ENCODE results near the gene ARAP1.

Gene ARAP1

DNA sequence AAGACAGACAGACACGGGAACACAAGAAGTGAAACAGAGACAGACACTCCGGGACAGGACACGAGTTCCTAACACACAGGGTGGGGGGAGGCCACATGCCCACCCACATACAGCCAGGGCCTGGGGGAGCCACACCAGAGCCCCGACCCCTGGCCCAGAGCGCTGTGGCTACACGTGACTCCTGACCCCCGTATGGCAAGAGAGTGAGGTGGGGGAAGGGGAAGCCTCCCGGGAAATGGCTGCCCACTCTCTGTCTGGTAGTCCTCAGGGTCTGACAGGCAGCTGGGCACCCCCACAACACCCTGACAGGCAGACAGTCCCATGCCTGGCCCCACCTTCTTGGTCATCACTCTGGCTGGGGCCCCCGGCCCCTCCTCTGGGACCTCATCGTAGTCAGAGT lies 39.4 kb downstream of the ARAP1 start:
- Histone ChIP-seq H3K27ac (peak overlapping the region in 1 of 2 donors; percentile 62), H3K4me3 (no peak overlapping the region)
- TF ChIP-seq, protein P1, sequence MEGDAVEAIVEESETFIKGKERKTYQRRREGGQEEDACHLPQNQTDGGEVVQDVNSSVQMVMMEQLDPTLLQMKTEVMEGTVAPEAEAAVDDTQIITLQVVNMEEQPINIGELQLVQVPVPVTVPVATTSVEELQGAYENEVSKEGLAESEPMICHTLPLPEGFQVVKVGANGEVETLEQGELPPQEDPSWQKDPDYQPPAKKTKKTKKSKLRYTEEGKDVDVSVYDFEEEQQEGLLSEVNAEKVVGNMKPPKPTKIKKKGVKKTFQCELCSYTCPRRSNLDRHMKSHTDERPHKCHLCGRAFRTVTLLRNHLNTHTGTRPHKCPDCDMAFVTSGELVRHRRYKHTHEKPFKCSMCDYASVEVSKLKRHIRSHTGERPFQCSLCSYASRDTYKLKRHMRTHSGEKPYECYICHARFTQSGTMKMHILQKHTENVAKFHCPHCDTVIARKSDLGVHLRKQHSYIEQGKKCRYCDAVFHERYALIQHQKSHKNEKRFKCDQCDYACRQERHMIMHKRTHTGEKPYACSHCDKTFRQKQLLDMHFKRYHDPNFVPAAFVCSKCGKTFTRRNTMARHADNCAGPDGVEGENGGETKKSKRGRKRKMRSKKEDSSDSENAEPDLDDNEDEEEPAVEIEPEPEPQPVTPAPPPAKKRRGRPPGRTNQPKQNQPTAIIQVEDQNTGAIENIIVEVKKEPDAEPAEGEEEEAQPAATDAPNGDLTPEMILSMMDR (IDR thresholded peaks at IDR 0.05): no peak
- no peak for DNase-seq (ENCODE audit: low spot score)

DNA sequence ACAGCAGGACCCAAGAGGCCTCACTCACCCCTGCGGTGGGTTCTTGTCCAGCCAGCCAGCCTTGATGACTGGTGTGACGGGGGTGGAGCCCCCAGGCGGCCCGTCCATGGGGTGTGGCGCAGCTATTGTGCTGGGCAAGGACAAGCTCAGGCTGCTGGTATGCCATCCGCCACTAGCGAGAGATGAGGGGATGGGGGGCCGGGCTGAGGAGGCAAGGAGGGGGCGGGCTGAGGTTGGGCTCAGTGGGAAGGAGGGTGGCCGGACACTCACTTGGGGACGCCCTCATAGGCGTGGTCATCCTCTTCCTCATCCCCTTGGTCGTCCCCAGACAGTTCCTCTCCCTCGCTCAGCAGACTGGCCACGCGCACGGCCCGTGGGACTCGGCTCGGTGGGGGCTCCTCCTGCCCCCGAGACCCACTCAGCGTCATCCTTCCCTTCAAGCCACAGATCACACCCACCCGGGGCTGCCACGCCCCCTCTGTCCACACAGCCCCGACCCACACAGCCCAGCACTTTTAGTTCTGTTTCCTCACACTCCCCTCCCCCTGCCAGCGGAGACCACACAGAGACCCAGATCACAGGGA lies 39.9 kb downstream of the ARAP1 start:
- TF ChIP-seq, protein P1 (IDR thresholded peaks at IDR 0.05): no peak
- H3K27ac ChIP-seq: peak overlapping the region in 1 of 2 donors; percentile 62
- H3K4me3 ChIP-seq: no peak overlapping the region
- no peak for DNase-seq (ENCODE audit: low spot score)

DNA sequence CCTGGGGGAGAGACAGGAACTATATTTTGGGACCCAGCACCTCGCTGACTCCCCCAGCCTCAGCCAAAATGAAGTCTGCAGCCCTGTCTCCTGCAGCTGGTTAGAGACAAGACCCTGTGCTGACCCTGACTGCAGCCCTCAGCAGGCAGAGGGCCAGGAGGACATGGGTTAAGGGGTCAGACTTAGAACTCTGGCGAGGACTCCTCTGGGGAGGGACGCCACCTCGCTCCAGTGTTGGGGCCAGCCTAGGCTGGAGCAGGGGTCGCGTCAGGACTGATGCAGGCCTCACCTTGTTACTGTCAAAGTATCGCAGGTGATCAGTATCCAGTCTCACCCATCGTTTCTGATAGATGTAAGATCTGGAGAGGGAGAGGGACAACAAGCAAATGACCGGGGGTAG lies 41.1 kb downstream of the ARAP1 start:
- TF ChIP-seq, protein P1 (IDR thresholded peaks at IDR 0.05): no peak
- Histone ChIP-seq H3K27ac (no peak overlapping the region), H3K4me3 (no peak overlapping the region)
- DNase-seq (ENCODE audit: low spot score): no peak

DNA sequence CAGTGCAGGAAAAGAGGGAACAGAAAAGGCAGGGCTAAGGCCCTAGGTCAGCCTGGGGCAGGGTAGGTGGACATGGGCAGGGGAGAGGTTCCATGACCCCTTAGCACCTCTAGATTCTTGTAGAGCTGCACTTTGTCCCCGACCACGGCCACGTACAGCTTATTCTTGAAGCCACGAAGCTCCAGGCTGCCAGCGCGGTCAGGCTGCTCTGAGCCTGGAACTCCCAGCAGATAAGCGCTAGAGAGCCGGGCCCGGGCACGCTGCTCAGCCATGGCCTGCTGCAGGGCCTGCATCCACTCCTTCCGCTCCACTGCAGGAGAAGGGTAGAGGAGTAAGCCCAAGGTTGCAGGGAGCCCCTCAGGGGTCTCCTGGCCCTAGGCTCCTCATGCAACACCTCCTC lies 41.9 kb downstream of the ARAP1 start:
- H3K4me3 ChIP-seq: no peak overlapping the region
- no peak for DNase-seq (ENCODE audit: low spot score)
- H3K27ac ChIP-seq: no peak overlapping the region
- TF ChIP-seq, protein P1 (IDR thresholded peaks at IDR 0.05): no peak

DNA sequence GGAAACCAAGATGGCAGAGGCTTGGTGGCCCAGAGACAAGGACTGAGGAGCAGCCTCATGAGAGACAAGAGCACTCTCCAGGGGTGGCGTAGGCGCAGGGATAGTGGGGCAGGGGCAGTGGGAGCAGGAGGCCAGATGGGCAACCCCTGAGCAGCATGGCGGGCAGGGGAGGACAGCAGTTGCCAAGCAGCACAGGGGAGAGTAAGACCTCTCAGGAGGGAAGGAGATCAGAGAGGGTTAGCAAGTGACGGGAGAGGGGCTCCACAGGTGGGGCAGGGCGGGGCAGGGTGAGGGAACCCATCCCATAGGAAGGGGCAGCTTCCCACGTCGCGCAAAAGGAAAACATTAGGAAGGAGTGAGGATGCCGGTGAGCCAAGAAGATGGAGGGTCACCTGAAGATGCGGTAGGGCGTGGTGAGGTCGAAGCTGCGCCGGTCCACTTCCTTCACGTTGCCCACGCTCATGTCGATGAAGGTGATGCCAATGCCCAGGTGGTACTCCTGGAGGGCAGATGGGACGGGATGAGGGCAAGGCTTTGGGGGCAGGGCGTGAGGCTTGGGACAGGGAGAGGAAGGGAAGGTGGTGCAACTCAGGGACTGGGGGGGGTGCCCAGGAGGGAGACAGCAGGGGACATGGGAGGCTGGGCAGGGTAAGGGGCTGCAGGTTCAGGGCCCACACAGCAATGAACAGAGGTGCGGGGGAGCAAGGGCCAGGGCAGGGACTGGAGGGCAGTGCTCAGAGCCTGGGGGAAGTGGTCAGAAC lies 42.5 kb downstream of the ARAP1 start:
- DNase-seq (ENCODE audit: low spot score): no peak
- H3K27ac ChIP-seq: no peak overlapping the region
- TF ChIP-seq, protein P1 (IDR thresholded peaks at IDR 0.05): no peak
- H3K4me3 ChIP-seq: no peak overlapping the region

DNA sequence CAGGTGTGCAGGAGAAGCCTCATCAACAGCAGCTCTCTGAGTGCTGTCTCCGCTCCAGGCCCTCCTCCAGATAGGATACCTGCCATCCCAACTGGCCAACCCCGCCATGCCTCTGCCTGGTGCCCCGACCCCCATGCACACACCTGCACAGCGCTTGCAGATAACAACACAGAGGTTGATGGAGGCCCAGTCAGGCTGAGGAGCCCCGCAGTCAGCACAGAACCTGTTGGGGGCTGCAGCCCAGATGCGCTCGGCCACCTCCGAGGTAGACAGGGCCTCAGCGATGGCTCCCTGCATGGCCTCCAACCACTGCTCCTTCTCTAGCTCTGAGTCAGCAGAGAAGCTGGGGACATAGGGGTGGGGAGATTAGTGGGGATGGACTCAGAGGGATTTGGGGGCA lies 45.2 kb downstream of the ARAP1 start:
- Histone ChIP-seq H3K4me3 (no peak overlapping the region), H3K27ac (no peak overlapping the region)
- no peak for DNase-seq (ENCODE audit: low spot score)
- TF ChIP-seq, protein P1 (IDR thresholded peaks at IDR 0.05): no peak

DNA sequence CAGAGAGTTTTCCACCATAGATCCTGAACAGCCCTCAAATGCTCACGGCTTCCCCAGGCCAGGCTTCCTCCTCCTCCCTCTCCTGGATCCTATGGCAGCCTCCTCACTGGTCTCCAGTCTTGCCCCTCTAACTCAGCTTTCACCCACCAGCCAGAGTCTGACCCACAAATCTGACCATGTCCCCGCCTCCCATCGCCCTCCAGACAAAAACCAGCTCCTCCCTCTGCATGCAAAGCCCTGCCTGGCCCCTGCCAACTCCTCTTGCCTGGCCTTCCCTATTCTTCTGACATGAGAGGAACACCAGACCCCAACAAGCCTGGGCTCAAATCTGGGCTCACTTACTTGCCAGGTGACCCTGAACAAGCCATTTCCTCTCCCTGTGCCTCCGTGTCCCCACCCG lies 45.6 kb downstream of the ARAP1 start:
- H3K27ac ChIP-seq: no peak overlapping the region
- no peak overlapping the region for H3K4me3 ChIP-seq
- TF ChIP-seq, protein P1 (IDR thresholded peaks at IDR 0.05): no peak
- no peak for DNase-seq (ENCODE audit: low spot score)
